HCT116 (cell line): ENCODE measurements around the gene CPNE2.

ENCODE experiments used
- EZH2 ChIP-seq: fragments of 200-600 bp; sonication (generic); IDR thresholded peaks from 2 replicates; pipeline ENCODE4 v1.6.1; 2017; ENCODE audit warnings: antibody characterized with exemption, mixed run types
- TF ChIP-seq, protein P1 (sequence below), 3 experiments: fragments of 200-600 bp in 1 of 3; sonication (generic) in 1 of 3; IDR thresholded peaks in 2 of 3; conservative IDR thresholded peaks in 1 of 3; 2 replicates each; pipeline ENCODE4 v1.5.1; 2012 to 2017; ENCODE audit warnings: low read depth in 2 of 3, low read length in 2 of 3, antibody characterized with exemption in 1 of 3, borderline replicate concordance in 1 of 3, control low read depth in 1 of 3, mild to moderate bottlenecking in 1 of 3, mixed read lengths in 1 of 3, mixed run types in 1 of 3, moderate library complexity in 1 of 3; ENCODE audit not compliant: insufficient read depth in 1 of 3

DNA sequence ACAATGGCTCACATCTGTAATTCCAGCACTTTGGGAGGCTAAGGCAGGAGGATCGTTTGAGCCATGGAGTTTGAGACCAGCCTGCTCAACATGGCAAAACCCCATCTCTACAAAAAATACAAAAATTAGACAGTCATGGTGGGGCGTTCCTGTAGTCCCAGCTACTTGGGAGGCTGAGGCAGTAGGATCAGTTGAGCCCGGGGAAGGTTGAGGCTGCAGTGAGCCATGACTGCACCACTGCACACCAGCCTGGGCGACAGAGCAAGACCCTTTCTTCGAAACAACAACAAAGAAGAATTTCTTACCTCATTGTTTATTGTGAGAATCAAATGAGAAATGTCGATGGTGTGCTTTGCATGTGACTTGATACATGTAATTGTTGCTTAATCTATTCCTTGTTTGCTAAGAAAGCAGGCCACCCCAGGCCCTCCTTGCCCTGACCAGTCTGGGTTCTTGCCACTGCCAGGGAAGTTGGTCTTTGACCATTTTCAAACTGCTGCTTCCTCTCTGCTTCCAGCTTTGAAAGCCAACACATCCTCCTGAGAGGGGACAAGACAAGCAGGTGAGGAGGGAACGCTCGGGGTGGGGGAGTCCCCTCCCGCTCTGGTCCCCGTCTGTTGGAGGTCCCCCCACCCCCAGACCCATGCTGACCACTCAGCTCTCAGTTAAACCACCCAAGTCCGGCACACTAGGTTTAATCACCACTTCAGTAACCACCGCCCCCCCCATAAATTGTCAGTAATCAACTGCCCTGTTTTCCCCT lies 47.3 kb upstream of the CPNE2 start:
- TF ChIP-seq EZH2, result no peak
- TF ChIP-seq, protein P1, sequence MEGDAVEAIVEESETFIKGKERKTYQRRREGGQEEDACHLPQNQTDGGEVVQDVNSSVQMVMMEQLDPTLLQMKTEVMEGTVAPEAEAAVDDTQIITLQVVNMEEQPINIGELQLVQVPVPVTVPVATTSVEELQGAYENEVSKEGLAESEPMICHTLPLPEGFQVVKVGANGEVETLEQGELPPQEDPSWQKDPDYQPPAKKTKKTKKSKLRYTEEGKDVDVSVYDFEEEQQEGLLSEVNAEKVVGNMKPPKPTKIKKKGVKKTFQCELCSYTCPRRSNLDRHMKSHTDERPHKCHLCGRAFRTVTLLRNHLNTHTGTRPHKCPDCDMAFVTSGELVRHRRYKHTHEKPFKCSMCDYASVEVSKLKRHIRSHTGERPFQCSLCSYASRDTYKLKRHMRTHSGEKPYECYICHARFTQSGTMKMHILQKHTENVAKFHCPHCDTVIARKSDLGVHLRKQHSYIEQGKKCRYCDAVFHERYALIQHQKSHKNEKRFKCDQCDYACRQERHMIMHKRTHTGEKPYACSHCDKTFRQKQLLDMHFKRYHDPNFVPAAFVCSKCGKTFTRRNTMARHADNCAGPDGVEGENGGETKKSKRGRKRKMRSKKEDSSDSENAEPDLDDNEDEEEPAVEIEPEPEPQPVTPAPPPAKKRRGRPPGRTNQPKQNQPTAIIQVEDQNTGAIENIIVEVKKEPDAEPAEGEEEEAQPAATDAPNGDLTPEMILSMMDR (IDR thresholded peaks at IDR 0.05 in 2 of 3, conservative IDR thresholded peaks at IDR 0.05 in 1 of 3; ENCODE audit: borderline replicate concordance in 1 of 3, insufficient read depth in 1 of 3, low read depth in 2 of 3, low read length in 2 of 3), result no peak
